Large intestine (tissue), 3 donors: Measurements from ENCODE around the gene TCF7L1. TPM values are rescaled to one million over a fixed set of nuclear protein-coding genes. Genes with fewer than 3 reads are reported as not detected.

Source experiments
- DNase-seq, 2 donors: peaks; one replicate each; pipeline versions ENCODE4 v3.0.0 to v3.0.0-alpha.2; 2013
- H3K27ac ChIP-seq: one replicate; pipeline ENCODE4 v1.5.1; 2013; ENCODE audit warnings: low read length
- H3K27me3 ChIP-seq: 2 replicates; pipeline ENCODE4 v1.6.1; 2013; ENCODE audit warnings: low read length; ENCODE audit not compliant: control insufficient read depth, insufficient read depth
- H3K36me3 ChIP-seq: 2 replicates; pipeline ENCODE4 v1.6.1; 2013; ENCODE audit warnings: low read length; ENCODE audit not compliant: control insufficient read depth, insufficient read depth
- H3K4me1 ChIP-seq: one replicate; pipeline ENCODE4 v1.6.1; 2013; ENCODE audit warnings: low read length; ENCODE audit not compliant: control insufficient read depth, insufficient read depth
- H3K4me3 ChIP-seq: one replicate; pipeline ENCODE4 v1.5.1; 2013; ENCODE audit warnings: low read length
- H3K9me3 ChIP-seq: one replicate; pipeline ENCODE4 v1.6.1; 2013; ENCODE audit warnings: mild to moderate bottlenecking, low read depth, low read length, moderate library complexity; ENCODE audit not compliant: control insufficient read depth
- WGBS: methylation state at CpG from one replicate; pipeline ENCODE4 v1.1.5; 2013; ENCODE audit warnings: low lambda C conversion rate; ENCODE audit not compliant: insufficient coverage; 5-methylcytosine and 5-hydroxymethylcytosine counted together
- polyA plus RNA-seq: library from polyadenylated mRNA; unstranded; fragments of 120-200 nt; gene quantifications from one replicate; pipeline ENCODE4 v1.2.1, GENCODE V29; 2013

The TCF7L1 gene
- polyA plus RNA-seq, 1 donor: 23.1 TPM

- peaks cover 2% of the 10 kb centered on the region for H3K36me3 ChIP-seq
- H3K9me3 ChIP-seq: no peaks in the 10 kb centered on the region
- no peak overlapping the region for H3K4me3 ChIP-seq
- H3K27ac ChIP-seq: no peak overlapping the region
- DNase-seq: no peak
- 100% methylated on average over 2 of the region's 4 CpGs for WGBS
- peaks cover 9% of the 10 kb centered on the region for H3K4me1 ChIP-seq
- H3K27me3 ChIP-seq: no peaks in the 10 kb centered on the region
Measured at GRCh38 chr2:85291425-85292023, 158.3 kb downstream of the TCF7L1 start.

GRCh38 chr2:85302121-85302520 lies 168.9 kb downstream of the TCF7L1 start:
- WGBS: no CpG with 5 or more reads among the region's 6 CpGs
- Histone ChIP-seq H3K4me3 (no peak overlapping the region), H3K9me3 (no peaks in the 10 kb centered on the region), H3K4me1 (peaks cover 9% of the 10 kb centered on the region), H3K27me3 (no peaks in the 10 kb centered on the region), H3K27ac (no peak overlapping the region), H3K36me3 (peaks cover 33% of the 10 kb centered on the region)
- no peak for DNase-seq

GRCh38 chr2:85303780-85304531 lies 170.8 kb downstream of the TCF7L1 start:
- Histone ChIP-seq H3K9me3 (no peaks in the 10 kb centered on the region), H3K27ac (no peak overlapping the region), H3K4me1 (peaks cover 25% of the 10 kb centered on the region), H3K27me3 (no peaks in the 10 kb centered on the region), H3K4me3 (no peak overlapping the region), H3K36me3 (peaks cover 37% of the 10 kb centered on the region)
- WGBS: 100% methylated on average over 1 of the region's 28 CpGs
- DNase-seq: no peak

GRCh38 chr2:85307527-85307897 lies 174.3 kb downstream of the TCF7L1 start:
- no CpG with 5 or more reads among the region's 9 CpGs for WGBS
- peaks cover 45% of the 10 kb centered on the region for H3K36me3 ChIP-seq
- DNase-seq: peak in 1 of 2 donors; percentile 80
- H3K27ac ChIP-seq: peak overlapping the region; percentile 99
- peaks cover 30% of the 10 kb centered on the region for H3K4me1 ChIP-seq
- no peaks in the 10 kb centered on the region for H3K9me3 ChIP-seq
- peak overlapping the region; percentile 29 for H3K4me3 ChIP-seq
- no peaks in the 10 kb centered on the region for H3K27me3 ChIP-seq

- DNase-seq: no peak
- Histone ChIP-seq H3K9me3 (no peaks in the 10 kb centered on the region), H3K27me3 (no peaks in the 10 kb centered on the region), H3K36me3 (peaks cover 45% of the 10 kb centered on the region), H3K27ac (peak overlapping the region; percentile 99), H3K4me3 (no peak overlapping the region), H3K4me1 (peaks cover 30% of the 10 kb centered on the region)
- WGBS: 90% methylated on average over 3 of the region's 6 CpGs
Measured at GRCh38 chr2:85308201-85308600, 175.0 kb downstream of the TCF7L1 start.

- Histone ChIP-seq H3K4me3 (no peak overlapping the region), H3K9me3 (no peaks in the 10 kb centered on the region), H3K27ac (peak overlapping the region; percentile 19), H3K4me1 (peaks cover 30% of the 10 kb centered on the region), H3K27me3 (no peaks in the 10 kb centered on the region), H3K36me3 (peaks cover 45% of the 10 kb centered on the region)
- no CpG with 5 or more reads among the region's 15 CpGs for WGBS
- peak in 1 of 2 donors; percentile 29 for DNase-seq
Measured at GRCh38 chr2:85308896-85309555, 175.8 kb downstream of the TCF7L1 start.

GRCh38 chr2:85309699-85310321 lies 176.6 kb downstream of the TCF7L1 start:
- no peak overlapping the region for H3K27ac ChIP-seq
- no peaks in the 10 kb centered on the region for H3K27me3 ChIP-seq
- H3K36me3 ChIP-seq: peaks cover 45% of the 10 kb centered on the region
- WGBS: no CpG with 5 or more reads among the region's 19 CpGs
- H3K4me3 ChIP-seq: no peak overlapping the region
- no peaks in the 10 kb centered on the region for H3K9me3 ChIP-seq
- DNase-seq: no peak
- peaks cover 30% of the 10 kb centered on the region for H3K4me1 ChIP-seq

GRCh38 chr2:85310330-85310729 lies 177.1 kb downstream of the TCF7L1 start:
- H3K4me1 ChIP-seq: peaks cover 30% of the 10 kb centered on the region

GRCh38 chr2:85312404-85312803 lies 179.2 kb downstream of the TCF7L1 start:
- H3K36me3 ChIP-seq: peaks cover 47% of the 10 kb centered on the region
- no peak overlapping the region for H3K27ac ChIP-seq
- H3K4me3 ChIP-seq: no peak overlapping the region
- WGBS: 92% methylated on average over 3 of the region's 7 CpGs
- no peaks in the 10 kb centered on the region for H3K9me3 ChIP-seq
- no peaks in the 10 kb centered on the region for H3K27me3 ChIP-seq
- DNase-seq: no peak
- H3K4me1 ChIP-seq: peaks cover 19% of the 10 kb centered on the region

More at GRCh38 chr2:85310330-85310729, 177.1 kb downstream of the TCF7L1 start:
- H3K27me3 ChIP-seq: no peaks in the 10 kb centered on the region
- no peak overlapping the region for H3K4me3 ChIP-seq
- H3K36me3 ChIP-seq: peaks cover 45% of the 10 kb centered on the region
- no peaks in the 10 kb centered on the region for H3K9me3 ChIP-seq
- H3K27ac ChIP-seq: no peak overlapping the region
- no peak for DNase-seq
- no CpG with 5 or more reads among the region's 3 CpGs for WGBS

- Histone ChIP-seq H3K9me3 (no peaks in the 10 kb centered on the region), H3K4me3 (no peak overlapping the region), H3K4me1 (no peaks in the 10 kb centered on the region), H3K36me3 (peaks cover 49% of the 10 kb centered on the region), H3K27me3 (no peaks in the 10 kb centered on the region), H3K27ac (no peak overlapping the region)
- WGBS: no CpG with 5 or more reads among the region's 10 CpGs
- DNase-seq: peak; percentile 40 to 46
Measured at GRCh38 chr2:85314884-85315242, 181.7 kb downstream of the TCF7L1 start.
